GOT3 (cell line): Measurements from ENCODE around the gene AJAP1.

Experiments
- DNase-seq: peaks from one replicate; lab custom pipeline; 2025; ENCODE audit warnings: mixed read lengths; lab: John Stamatoyannopoulos, UW

AJAP1 gene

GRCh38 chr1:4771721-4772120 is 117.3 kb downstream of the AJAP1 start:
- DNase-seq = no peak

DNA sequence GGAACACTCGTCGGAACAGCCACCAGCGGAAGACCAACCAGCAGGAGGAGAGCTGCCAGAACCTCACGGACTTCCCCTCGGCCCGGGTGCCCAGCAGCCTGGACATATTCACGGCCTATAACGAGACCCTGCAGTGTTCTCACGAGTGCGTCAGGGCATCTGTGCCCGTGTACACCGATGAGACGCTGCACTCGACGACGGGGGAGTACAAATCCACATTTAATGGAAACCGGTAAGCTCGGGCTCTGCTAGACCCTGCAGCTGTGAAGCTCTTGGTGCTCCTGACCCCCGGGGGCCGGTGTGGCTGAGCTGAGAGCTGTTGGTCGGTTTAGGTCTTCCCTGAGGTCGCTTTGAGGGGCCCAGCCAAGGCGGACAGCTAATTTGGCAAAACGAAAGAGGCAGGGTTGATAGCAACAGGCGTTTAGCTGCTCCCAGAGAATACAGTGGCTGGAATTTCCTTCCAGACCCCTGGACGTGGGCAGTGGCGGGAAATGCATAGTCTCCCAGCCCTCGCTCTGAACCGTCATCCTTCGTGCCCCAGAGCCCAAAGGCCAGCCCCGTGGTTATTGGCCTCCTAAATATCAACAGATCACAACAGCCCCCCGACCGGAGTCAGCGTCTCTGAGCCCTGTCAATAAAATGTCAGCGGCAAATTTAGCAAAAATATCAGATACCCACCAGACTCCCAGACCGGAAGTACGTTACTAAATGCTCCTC is 118.0 kb downstream of the AJAP1 start:
- no peak for DNase-seq

DNA sequence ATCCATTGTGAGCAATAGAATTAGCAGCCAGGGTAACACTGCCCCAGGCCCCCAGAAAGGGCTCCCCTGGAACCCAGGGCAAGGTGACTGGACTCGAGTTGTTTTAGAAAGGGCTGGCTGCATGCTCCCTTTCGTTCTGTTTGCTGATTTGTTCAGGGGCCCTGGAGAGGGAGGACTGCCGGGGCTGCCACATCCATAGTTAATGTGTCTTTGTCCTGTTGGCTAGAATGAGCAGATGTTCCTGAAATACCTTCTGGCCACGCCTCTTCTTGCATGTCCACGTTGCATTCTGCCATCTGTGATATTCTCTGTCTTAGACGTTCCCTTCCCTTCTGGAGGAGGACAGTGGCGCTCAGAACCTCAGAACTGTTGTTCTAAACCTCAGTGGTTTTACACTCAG is 118.8 kb downstream of the AJAP1 start:
- no peak for DNase-seq

- DNase-seq = no peak
Observed at GRCh38 chr1:4775506-4775905, 121.1 kb downstream of the AJAP1 start.

GRCh38 chr1:4778056-4778455 is 123.6 kb downstream of the AJAP1 start:
- no peak for DNase-seq

- DNase-seq = no peak
Observed at GRCh38 chr1:4781646-4782045, 127.2 kb downstream of the AJAP1 start.

DNA sequence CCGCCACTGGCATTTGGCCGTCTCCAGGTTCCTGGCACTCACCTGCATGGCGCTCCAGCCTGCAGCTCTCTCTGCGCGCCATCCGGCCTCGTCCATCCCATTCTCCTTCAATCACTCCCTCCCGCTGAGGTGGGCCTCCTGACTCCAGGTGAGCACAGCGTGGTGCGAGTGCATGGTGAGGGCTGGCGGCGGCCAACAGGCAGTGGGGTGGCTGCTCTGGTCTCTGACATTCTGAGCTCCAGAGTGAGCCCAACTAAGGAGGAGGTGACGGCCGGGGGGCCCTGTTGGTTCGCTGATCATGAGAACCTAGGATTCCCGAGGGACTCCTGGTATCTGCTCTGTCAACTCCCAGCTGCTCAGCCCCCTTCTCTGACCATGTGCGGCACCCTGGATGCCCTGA is 130.4 kb downstream of the AJAP1 start:
- DNase-seq = no peak

DNA sequence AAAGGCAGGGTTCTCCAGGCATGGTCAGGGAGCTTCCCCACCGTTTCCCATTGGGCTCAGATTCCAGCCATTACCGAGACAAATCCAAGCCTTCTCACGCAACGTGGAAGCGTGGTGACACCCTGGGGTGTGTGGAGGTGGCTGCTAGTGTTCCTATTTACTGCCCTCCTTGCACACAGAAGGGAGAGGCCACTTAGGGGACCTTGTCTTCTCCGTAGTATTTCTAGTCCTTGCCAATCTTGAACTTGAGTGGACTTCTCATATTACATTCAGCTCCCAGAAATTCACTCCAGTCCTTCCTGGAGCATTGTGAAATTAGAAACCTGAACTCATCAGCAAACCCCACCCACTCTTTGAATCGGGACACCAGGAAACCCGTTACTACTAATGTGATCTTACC is 131.6 kb downstream of the AJAP1 start:
- DNase-seq = no peak

DNA sequence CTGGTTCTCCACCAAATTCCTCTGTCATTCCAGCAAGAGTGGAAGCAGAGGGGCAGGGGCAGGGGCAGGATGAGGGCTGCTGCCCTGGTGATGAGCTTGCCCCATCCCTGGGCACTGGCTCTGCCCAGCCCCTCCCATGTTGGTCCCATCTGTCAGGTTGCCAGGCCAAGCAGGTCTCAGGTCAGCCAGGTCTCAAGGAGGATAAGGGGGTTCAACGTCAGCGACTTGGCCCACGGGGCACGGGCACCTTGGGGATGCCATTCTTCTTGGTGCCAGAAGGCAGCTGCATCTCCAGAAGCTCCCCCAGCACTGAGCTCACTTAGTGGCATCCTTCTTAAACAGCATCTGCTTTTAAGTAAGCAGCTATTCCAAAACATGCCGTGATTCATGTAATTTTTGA is 133.1 kb downstream of the AJAP1 start:
- DNase-seq = no peak

DNA sequence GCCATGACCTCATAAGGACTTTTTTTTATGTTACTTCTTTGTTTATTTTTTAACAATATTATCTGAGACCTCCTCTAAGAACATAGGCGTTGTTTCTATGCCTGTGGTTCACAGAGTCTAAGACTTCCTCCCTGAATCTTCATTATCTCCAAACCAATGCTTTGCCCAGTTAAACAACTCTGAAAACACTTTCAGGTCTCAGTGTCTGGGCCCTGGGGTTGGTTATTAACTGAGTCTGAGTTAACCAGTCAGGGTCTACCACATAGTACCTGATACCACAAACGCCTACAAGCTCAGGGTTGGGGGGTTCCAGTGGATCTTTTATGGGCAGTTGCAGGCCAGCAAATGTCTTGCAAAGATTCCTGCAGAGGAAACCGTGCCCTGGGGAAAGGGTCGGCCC is 138.2 kb downstream of the AJAP1 start:
- DNase-seq = no peak

DNA sequence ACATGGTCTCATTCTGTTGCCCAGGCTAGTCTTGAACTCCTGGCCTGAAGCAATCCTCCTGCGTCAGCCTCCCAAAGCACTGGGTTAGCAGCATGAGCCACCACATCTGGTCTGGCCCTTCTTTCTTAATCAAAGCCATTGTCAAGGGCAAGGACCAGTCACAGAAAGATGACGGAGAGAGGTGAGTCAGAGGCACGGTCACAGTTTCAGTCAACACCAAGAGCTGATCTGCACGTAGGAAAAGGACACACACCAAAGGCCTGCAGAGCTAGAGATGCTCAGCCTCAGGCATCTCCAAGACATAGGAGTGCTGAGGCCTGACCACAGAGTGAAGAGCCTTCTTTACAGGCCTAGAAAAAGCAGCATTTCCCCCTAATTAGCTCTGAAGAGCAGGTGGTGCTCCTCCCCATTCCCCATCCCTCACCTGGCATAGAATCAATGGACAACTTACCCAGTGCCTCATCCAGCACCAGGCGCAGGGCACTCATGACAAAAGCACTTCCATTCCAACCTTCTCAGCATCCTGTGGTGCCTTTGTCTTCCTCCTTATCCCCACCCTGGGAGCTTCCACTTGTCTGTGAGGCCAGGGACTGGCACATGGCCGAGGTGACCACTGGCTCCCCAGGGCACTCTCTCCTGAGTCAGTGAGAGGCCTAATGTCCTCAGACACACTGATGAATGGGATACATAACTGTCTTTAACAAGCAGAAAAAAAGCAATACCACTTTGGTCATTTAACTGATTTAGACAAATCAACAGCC is 139.8 kb downstream of the AJAP1 start:
- no peak for DNase-seq

- no peak for DNase-seq
Observed at GRCh38 chr1:4796161-4797015, 142.0 kb downstream of the AJAP1 start.

DNA sequence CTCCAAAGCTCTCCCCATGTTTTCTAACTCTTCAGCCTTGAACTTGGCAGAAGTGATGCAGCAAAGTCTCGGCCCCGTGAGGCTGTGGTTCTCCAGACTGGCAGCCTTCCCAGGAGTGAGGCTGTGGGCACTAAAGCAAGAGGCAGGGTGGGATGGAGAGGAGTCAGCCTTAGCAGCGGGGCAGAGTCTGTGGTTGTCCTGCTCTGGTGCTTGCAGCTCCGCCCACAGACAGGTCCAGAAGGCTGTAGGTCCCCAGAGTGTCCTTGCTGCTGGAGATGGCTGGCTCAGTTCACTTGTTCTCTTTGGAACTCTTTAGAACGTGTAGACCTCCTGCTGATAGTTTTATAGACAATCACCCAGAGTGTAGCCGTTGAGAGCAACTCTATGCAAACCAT is 142.6 kb downstream of the AJAP1 start:
- no peak for DNase-seq

DNA sequence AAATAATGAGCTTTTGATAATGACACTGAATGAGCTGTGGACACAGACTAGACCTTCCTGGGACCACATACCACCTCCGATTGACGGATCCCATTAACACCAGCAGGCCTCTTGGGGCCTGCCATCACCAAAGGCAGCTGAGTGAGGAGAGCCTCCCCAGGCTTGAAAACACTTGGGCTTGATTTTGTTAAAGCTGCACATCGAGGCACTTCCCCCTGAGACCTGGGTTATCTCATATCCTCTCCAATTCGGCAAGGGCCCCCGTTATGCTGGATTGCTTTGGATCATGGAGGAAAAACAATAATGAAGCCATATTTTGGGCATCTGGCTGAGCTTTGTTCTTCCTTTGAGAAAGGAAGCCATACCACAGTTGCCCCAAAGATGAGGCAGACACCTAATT is 143.0 kb downstream of the AJAP1 start:
- DNase-seq = no peak

GRCh38 chr1:4801192-4801924 is 146.9 kb downstream of the AJAP1 start:
- no peak for DNase-seq

- no peak for DNase-seq
Observed at GRCh38 chr1:4802024-4802423, 147.6 kb downstream of the AJAP1 start.

- no peak for DNase-seq
Observed at GRCh38 chr1:4803335-4803734, 148.9 kb downstream of the AJAP1 start.

DNA sequence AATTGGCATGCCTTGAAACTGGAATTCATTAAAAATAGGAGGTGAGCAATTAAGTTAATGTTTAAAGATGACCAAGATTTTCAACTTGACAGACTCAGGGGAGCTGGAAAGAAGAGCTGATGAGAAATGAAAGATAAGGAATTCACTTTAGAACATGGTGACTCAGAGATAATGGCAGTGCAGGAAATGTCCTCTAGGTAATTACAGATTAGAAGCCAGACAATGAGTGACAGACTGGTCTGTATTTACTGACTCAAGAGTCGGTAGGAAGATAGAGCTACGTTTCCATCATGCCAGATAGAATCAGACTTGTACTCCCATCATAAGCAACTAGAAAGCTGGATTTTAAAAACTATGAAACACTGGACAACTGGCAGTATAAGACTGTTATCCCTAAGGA is 151.6 kb downstream of the AJAP1 start:
- no peak for DNase-seq

- no peak for DNase-seq
Observed at GRCh38 chr1:4820543-4820942, 166.1 kb downstream of the AJAP1 start.

GRCh38 chr1:4825800-4826450 is 171.5 kb downstream of the AJAP1 start:
- no peak for DNase-seq

DNA sequence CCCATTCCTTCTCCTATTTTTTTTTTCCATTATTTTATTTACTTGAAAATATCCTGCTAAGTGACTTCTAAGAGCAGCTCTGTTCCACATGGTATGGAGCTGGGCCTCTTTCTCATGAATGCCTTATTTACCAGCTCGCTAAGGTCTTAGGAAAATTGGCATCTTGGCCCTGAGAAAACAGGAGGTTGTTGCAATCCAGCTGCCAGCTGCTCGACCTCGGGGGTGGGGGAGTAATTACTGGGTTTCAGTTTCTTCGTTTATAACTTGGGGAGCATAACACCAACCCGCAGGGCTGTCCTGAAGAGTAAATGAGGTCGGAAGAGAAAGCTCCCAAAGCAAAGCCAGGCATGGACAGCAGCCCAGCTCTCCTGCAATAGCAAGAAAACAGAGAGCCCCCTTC is 176.3 kb downstream of the AJAP1 start:
- no peak for DNase-seq

GRCh38 chr1:4836574-4836973 is 182.2 kb downstream of the AJAP1 start:
- no peak for DNase-seq
